GM21529 (cell line): ENCODE measurements around the gene PRR5L.
"Not testable (repeated sequence)": the region's sequence is repeated elsewhere in the genome, so short reads cannot be mapped to it uniquely, and the experiment has no call there.

ENCODE experiments used
- ATAC-seq: cut with Tn5 transposase; IDR thresholded peaks from one replicate; pipeline ENCODE4 v1.9.1; 2021; ENCODE audit not compliant: unreplicated experiment

Gene PRR5L

DNA sequence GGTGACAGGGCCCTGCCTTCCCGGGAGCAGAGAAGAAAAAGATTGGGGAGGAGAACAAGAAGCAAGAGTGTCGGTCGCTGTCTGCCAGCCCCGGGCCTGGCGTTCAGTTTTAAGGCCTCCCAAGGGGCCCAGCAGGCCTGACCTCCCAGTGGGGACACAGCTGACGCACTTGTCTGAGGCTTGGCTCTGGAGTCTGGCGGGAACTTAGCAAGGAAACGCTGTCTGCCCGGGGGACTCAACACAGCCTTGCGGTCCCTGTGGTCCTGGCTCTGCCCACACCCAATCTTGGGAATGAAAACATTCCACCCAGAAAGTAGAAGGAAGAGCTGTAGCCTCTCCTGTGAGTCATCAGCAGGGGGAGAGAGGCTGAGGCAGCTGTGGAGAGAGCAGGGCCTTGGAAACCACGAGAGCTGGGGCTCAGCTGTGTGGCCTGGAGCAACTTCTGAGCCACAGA, 159.6 kb downstream of the PRR5L start:
- no peak for ATAC-seq

- no peak for ATAC-seq
These were observed 160.1 kb downstream of the PRR5L start for GRCh38 chr11:36456156-36456555.

GRCh38 chr11:36458129-36458915, 162.2 kb downstream of the PRR5L start:
- no peak for ATAC-seq

DNA sequence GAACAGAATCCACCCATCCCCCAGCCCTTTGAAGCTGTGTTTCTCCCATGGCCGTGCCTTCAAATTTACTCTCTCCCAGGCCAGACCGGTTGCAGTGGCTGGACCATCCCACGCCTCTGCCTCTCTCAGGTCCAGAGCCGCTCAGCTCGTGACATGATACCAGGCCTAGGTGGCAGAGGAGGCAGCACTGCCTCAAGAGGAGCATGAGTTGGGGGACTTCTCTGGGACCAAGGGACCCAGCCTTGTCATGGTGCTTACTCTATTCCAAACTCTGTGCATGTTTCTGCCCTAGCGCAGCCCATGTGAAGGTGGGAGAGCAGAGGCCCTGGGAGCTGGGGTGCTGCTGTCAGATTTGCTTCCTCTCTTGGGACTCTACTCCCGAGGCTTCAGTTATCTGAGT, 163.0 kb downstream of the PRR5L start:
- ATAC-seq, result no peak

DNA sequence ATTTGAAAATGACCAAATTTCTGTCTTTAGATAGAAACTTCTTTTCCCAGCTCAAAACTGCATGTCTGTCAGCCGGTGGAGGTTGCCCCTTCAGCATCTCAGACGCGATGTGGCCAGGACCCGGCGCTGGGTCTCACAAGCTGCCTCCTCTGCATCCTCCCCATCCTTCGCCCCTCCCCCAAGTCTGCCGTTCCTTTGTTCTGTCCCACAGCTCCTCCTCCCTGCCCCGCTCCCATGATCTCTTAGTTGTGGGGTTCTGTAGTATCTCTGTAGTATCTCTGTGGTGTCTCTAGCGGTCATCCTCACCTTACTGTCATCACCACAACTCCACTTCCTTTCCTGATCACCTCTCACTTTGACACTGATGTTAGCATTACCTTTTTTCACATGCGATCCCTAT, 164.1 kb downstream of the PRR5L start:
- no peak for ATAC-seq

DNA sequence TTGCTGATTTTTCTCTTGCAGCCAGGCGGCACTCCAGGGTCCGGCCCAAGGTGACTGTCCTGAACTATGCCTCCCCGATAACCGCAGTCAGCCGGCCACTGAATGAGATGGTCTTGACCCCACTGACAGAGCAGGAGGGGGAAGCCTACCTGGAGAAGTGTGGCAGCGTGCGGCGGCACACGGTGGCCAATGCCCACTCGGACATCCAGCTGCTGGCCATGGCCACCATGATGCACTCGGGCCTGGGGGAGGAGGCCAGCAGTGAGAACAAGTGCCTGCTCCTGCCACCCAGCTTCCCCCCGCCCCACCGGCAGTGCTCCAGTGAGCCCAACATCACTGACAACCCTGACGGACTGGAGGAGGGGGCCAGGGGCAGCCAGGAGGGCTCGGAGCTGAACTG, 166.2 kb downstream of the PRR5L start:
- no peak for ATAC-seq

DNA sequence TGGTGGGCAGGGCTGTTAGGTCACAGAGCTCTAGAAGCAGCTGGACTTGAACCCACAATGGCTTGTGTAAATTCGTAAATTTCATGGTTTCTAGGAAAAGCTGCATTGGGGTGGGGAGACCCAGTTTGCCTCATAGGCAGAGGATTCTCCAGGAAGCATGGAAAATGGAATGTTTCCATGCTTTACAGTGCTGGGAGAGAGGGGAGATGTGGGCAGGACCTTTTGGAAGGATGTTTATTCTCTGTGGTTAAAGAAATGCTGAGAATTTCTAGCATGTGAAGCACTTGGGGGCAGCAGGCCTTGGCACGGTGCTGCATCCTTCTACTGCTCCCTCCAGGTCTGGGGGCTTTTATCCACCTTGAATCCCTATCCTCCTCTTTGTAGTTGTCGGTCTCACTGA, 167.7 kb downstream of the PRR5L start:
- no peak for ATAC-seq

DNA sequence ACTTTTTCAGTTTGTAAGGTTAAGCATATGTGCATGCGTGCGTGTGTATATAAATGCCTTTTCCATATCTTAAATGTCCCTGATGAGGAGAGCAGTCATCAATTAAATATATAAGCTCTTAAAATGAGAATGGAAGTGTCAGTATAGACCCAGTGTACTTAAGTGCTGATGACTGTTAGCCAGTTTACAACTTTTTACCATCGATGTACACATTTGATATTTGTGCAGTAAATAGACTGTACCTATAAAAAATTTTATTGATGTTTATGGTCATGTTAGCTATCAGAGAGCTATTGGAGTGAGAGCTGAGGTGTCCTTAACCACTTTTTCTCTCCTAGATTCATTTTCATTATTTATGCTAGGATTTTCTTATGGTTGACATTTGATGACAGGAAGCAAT, 168.6 kb downstream of the PRR5L start:
- ATAC-seq, result no peak

GRCh38 chr11:36465449-36466163, 169.5 kb downstream of the PRR5L start:
- no peak for ATAC-seq

- ATAC-seq, result no peak
These were observed 170.9 kb downstream of the PRR5L start for GRCh38 chr11:36467012-36467411.

GRCh38 chr11:36467916-36468315, 171.8 kb downstream of the PRR5L start:
- ATAC-seq, result no peak

DNA sequence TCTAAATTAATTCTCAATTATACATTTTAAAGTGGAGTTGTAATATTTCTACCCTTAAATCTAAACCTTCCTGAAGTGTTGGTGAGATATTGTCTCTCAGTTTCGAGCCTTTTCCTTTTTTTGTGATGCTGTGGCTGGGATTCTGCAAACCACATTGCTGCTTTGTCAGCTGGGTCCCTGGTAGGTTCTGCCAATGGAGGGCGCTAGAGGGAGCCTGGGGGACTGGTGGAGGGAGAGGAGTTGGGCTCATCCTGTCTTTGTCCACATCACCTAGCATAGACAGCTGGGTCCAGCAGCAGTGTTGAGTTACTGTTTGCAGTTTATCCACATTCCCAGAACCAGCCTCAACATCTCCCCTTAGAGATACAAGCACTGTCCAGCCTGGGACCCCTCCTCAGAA, 173.0 kb downstream of the PRR5L start:
- ATAC-seq, result no peak

DNA sequence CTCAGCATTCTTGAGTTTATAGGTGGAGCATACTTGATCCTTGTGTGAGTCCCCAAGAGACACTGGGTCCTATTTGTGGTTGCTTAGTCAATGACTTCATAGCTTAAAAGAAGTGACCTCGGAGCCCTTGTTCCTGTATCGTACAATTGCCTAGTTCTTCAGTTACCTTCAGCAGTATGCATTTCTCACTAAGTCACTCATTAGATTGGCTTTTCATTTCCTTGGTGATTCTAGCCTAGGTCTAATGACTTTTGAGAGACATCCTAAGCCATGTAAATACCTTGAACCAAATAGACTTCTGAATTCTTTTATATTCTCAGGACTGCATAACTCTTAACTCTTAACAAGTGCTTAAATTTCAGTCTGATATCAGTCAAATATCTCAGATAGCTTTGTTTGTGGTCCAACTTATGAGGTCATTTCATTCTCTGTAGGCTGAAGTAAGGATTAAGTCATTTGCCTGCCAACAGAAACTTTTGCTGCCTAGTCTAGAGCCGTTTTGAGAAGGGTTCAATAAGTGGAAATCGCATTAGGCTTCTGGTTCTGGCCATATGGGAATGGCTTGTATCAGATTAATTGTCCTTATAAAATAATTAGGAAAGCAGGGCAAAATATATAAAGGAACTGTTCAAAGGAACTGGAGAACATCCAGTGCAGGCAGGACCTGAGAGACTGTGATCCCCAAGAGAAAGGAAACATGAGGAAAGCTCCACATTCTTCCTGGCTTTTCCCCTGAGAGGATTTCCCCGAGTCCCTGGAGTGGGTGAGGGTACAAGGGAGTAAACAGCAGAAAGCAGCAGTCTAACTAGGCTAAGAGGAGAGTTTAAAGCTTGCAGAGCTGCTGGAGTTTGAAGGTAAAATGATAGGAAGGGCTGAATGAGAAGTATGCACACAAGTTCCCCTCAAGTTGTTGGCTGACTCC, 174.1 kb downstream of the PRR5L start:
- ATAC-seq, result no peak

DNA sequence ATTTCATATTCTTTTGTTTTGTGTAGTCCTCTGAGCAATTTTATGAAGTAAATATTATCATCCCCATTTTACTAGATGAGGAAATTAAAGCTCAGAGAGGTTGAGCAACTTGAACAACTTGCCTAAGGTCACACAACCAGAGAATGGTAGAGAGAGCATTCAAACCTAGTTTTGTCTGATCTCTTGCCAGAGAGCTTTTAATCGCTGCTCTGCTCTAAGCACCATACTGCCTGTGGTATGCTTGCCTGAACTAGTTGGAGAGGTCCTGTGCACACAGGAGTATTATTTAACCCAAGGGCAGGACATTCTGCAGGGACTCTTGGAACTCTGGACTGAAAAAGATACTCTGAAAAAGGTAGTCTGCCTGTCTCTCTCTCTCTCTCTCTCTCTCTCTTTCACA, 175.5 kb downstream of the PRR5L start:
- no peak for ATAC-seq

DNA sequence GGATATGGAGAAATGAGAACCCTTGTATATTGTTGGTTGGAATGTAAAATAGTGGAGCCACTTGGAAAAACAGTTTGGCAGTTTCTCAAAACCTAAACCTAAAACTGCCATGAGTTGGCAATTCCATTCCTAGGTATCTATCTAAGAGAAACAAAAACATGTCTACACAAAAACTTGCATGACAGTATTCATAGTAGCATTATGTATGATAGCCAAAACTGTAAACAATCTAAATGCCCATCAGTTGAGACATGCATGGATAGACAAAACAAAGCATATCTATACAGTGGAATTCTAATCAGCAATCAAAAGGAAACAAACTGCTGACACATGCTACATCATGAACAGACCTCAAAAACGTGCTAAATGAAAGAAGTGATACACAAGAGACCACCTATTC, 179.1 kb downstream of the PRR5L start:
- no peak for ATAC-seq

DNA sequence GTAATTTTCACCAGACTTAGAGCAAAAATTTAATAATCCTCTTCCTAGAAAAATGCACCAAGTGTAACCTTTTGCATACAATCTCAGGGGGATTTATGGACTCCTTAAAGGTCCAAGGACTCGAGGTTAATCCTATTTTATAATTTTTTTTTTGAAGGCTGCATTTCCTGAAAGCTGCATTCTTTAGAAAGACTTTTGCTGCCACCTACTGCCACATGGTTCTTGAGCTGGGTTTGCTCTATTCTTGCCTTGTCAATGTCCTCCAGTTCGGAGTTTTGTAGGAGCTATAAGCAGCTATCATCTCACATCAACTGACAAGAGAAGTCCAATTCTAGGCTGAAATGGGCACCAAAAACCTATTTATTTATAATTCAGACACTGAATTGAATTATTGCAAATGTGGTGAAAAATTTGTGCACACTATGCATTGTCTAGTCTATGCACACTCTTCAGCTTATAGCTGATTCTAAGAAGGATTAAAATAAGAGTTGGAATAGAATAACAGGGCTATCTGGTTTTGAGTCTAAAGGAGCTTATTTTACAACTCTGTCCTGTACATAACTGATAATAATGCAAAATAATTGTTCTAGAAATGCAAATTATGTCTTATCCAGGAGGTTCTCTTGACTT, 182.7 kb downstream of the PRR5L start:
- no peak for ATAC-seq

DNA sequence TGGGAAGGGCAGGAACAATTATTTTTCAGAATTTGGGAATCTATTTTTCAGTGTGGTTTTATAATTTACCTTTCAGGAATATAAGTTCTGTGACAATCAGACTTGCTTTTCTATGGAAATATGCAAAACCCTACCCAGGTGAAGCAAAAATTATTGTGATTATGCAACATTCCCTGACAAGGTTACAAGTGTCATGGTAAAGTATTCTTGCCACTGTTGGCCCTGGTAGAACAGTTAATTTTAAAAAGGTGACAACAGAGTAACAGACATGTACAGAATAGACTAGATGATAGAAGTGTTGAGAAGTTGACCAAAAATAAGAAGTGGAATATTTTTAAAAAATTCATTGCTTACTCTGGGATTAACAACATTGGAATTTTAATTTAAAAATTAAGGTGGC, 184.7 kb downstream of the PRR5L start:
- ATAC-seq, result no peak

DNA sequence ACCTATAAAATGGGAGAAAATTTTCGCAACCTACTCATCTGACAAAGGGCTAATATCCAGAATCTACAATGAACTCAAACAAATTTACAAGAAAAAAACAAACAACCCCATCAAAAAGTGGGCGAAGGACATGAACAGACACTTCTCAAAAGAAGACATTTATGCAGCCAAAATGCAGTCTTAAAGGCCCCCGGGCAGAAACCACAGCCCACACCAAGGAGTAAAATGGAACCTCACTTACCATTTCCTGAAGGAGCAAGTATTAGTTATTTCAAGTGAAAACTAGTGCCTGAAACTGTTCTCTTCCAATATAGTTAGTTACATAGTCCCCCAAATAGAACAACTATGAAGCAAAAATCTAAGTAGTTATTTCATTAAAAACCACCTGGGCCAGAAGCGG, 187.0 kb downstream of the PRR5L start:
- ATAC-seq, result not testable (repeated sequence)

GRCh38 chr11:36485298-36486002, 189.4 kb downstream of the PRR5L start:
- no peak for ATAC-seq

GRCh38 chr11:36487619-36488018, 191.5 kb downstream of the PRR5L start:
- no peak for ATAC-seq
